HepG2 (cell line): ENCODE data around the gene MSH3. TPM values are rescaled to one million over a fixed set of nuclear protein-coding genes. Genes with fewer than 3 reads are reported as not detected.

ENCODE experiments used
- ATAC-seq: fragments of 200-7000 bp; cut with Tn5 transposase; 3 replicates; pipeline ENCODE4 v1.9.1; 2020; ENCODE audit warnings: mild to moderate bottlenecking, moderate library complexity
- BruUV-seq: library from RNA; stranded (reverse); fragments of 400-500 nt; replicated peaks from 2 replicates; lab custom pipeline; 2021; lab: Mats Ljungman, UMichigan
- CTCF ChIA-PET: fragments of 300-600 bp; formaldehyde crosslinking; extraction: SDS; loops from one replicate; lab custom pipeline; 2021; ENCODE audit warnings: low total read pairs, inconsistent platforms, low intra/inter-chr PET ratio; lab: Yijun Ruan, JAX
- POLR2A ChIA-PET: fragments of 350-600 bp; sonication (Branson Sonifier 250); formaldehyde crosslinking; loops from one replicate; lab custom pipeline; 2020; ENCODE audit warnings: antibody characterized with exemption, inconsistent platforms; lab: Yijun Ruan, JAX
- DNase-seq: peaks from one replicate; pipeline ENCODE4 v3.0.0-alpha.2; 2015; ENCODE audit warnings: low spot score
- FAIRE-seq: peaks from 3 replicates; lab custom pipeline; 2011; peaks lifted over from hg19 to GRCh38; lab: Jason Lieb, UNC
- H2AFZ ChIP-seq: one replicate; pipeline ENCODE4 v1.6.1; 2011; ENCODE audit warnings: low read length, inconsistent platforms
- H3K27ac ChIP-seq: fragments of 300-600 bp; 3 replicates; pipeline ENCODE4 v1.8.0; 2011; ENCODE audit warnings: mixed run types, mild to moderate bottlenecking, mixed read lengths, low read length, inconsistent platforms; ENCODE audit not compliant: insufficient read depth; ENCODE audit errors: extremely low read length
- H3K27me3 ChIP-seq, 2 experiments: fragments of 200-600 bp in 1 of 2; 2 replicates in 1 of 2; 3 replicates in 1 of 2; pipeline versions ENCODE4 v1.6.0 to v1.8.0; 2011; ENCODE audit warnings: low read length in 2 of 2, mild to moderate bottlenecking in 2 of 2, moderate library complexity in 2 of 2, inconsistent platforms in 1 of 2; ENCODE audit not compliant: insufficient read depth in 2 of 2, control insufficient read depth in 1 of 2
- H3K36me3 ChIP-seq, 2 experiments: fragments of 200-600 bp in 1 of 2; replicated peaks in 1 of 2; 2 replicates in 1 of 2; 3 replicates in 1 of 2; pipeline versions ENCODE4 v1.5.1 to v1.8.0; 2011; ENCODE audit warnings: low read length in 2 of 2, inconsistent platforms in 1 of 2; ENCODE audit not compliant: insufficient read depth in 2 of 2, control insufficient read depth in 1 of 2
- H3K4me1 ChIP-seq: 2 replicates; pipeline ENCODE4 v1.5.1; 2012; ENCODE audit warnings: low read length, inconsistent platforms; ENCODE audit not compliant: insufficient read depth
- H3K4me2 ChIP-seq: 2 replicates; pipeline ENCODE4 v1.6.0; 2011; ENCODE audit warnings: low read depth, low read length, inconsistent platforms
- H3K4me3 ChIP-seq, 3 experiments: fragments of 200-600 bp in 1 of 3; sonication (generic), shearing (Covaris generic) in 1 of 3; replicated peaks in 1 of 3; 2 replicates each; pipeline ENCODE4 v1.5.1; 2011 to 2016; ENCODE audit warnings: low read length in 3 of 3, inconsistent platforms in 2 of 3, low read depth in 2 of 3, mild to moderate bottlenecking in 2 of 3, control low read depth in 1 of 3, mixed read lengths in 1 of 3; ENCODE audit not compliant: insufficient read depth in 1 of 3
- H3K79me2 ChIP-seq: one replicate; pipeline ENCODE4 v1.6.1; 2011; ENCODE audit warnings: low read length, inconsistent platforms; ENCODE audit not compliant: insufficient read depth
- H3K9ac ChIP-seq: 2 replicates; pipeline ENCODE4 v1.6.0; 2011; ENCODE audit warnings: mild to moderate bottlenecking, low read depth, low read length, inconsistent platforms; ENCODE audit not compliant: insufficient read depth
- H3K9me3 ChIP-seq: 2 replicates; pipeline ENCODE4 v1.5.1; 2012; ENCODE audit warnings: mild to moderate bottlenecking, low read length
- H4K20me1 ChIP-seq: 2 replicates; pipeline ENCODE4 v1.6.0; 2011; ENCODE audit warnings: inconsistent platforms, mild to moderate bottlenecking, low read length, moderate library complexity; ENCODE audit not compliant: insufficient read depth
- ARHGAP35 ChIP-seq: sonication (generic); formaldehyde crosslinking; IDR thresholded peaks from 2 replicates; pipeline ENCODE4 v1.9.0; 2022; ENCODE audit warnings: mild to moderate bottlenecking, inconsistent platforms, moderate library complexity, missing genetic modification reagents, borderline replicate concordance
- E2F2 ChIP-seq: sonication (generic); formaldehyde crosslinking; IDR thresholded peaks from 2 replicates; pipeline ENCODE4 v1.4.0; 2020; ENCODE audit warnings: missing genetic modification reagents, borderline replicate concordance
- JUN ChIP-seq: sonication (generic); formaldehyde crosslinking; IDR thresholded peaks from 2 replicates; pipeline ENCODE4 v1.4.0; 2020; ENCODE audit warnings: mild to moderate bottlenecking, missing genetic modification reagents
- MED1 ChIP-seq: sonication (generic); formaldehyde crosslinking; IDR thresholded peaks from 2 replicates; pipeline ENCODE4 v1.4.0; 2020; ENCODE audit warnings: missing genetic modification reagents
- NKX3-1 ChIP-seq: sonication (generic); formaldehyde crosslinking; IDR thresholded peaks from 2 replicates; pipeline ENCODE4 v1.5.0; 2020; ENCODE audit warnings: missing genetic modification reagents
- ZBTB1 ChIP-seq: sonication (generic); formaldehyde crosslinking; IDR thresholded peaks from 2 replicates; pipeline ENCODE4 v1.4.0; 2020; ENCODE audit warnings: missing genetic modification reagents, borderline replicate concordance
- ZNF329 ChIP-seq: sonication (generic); formaldehyde crosslinking; IDR thresholded peaks from 2 replicates; pipeline ENCODE4 v1.9.0; 2021; ENCODE audit warnings: low read depth, mild to moderate bottlenecking, missing genetic modification reagents
- ZNF646 ChIP-seq: sonication (generic); formaldehyde crosslinking; IDR thresholded peaks from 2 replicates; pipeline ENCODE4 v1.9.0; 2021; ENCODE audit warnings: mild to moderate bottlenecking, missing genetic modification reagents
- ZNF7 ChIP-seq: IDR thresholded peaks from 2 replicates; pipeline ENCODE4 v1.6.1; 2016; ENCODE audit warnings: missing biosample characterization, missing genetic modification reagents
- in situ Hi-C: cut with HindIII; loops from 2 replicates; pipeline ENCODE4 v1.10.0; 2017; ENCODE audit warnings: low pct_unique_long_range_greater_than_20kb; ENCODE audit not compliant: extremely low pct_ligation_motif_present
- intact Hi-C: fragments of 100-400 bp; cut with micrococcal nuclease; formaldehyde crosslinking; loops from one replicate; pipeline ENCODE4 v1.10.0; 2022; ENCODE audit not compliant: unreplicated experiment
- polyA plus RNA-seq, 8 experiments: library from polyadenylated mRNA; depleted of rRNA in 3 of 8; stranded (reverse) in 7 of 8; unstranded in 1 of 8; fragments of >200 nt; fragmentation: Illumina TruSeq in 4 of 8; extraction: Trizol in 4 of 8; gene quantifications; 2 replicates each; pipeline versions ENCODE4 v1.2.1 to v1.2.3, GENCODE V29; 2011 to 2016; ENCODE audit warnings: low read depth in 4 of 8, missing spikeins in 1 of 8, mixed read lengths in 1 of 8; ENCODE audit not compliant: insufficient read depth in 1 of 8
- total RNA-seq, 5 experiments: library from RNA; depleted of rRNA; stranded (reverse); fragments of >200 nt; fragmentation: Illumina TruSeq; extraction: Trizol; gene quantifications; 2 replicates each; pipeline ENCODE4 v1.2.3, GENCODE V29; 2016; ENCODE audit warnings: low read depth in 1 of 5

The MSH3 gene
- total and polyA plus RNA-seq, 2 of the 13 experiments (the other 11 are each of a cell fraction or from before 2014, with no cell fraction given) = 4.0 to 16.4 TPM

GRCh38 chr5:80834710-80835109 lies 180.3 kb downstream of the MSH3 start:
- Histone ChIP-seq H3K27me3 (no peaks in the 10 kb centered on the region), H3K4me3 (no peak overlapping the region), H3K4me2 (no peak overlapping the region), H3K9me3 (no peaks in the 10 kb centered on the region), H3K4me1 (no peaks in the 10 kb centered on the region), H2AFZ (no peak overlapping the region), H3K79me2 (no peaks in the 10 kb centered on the region), H3K36me3 (no peaks in the 10 kb centered on the region), H4K20me1 (no peaks in the 10 kb centered on the region), H3K27ac (no peak overlapping the region)
- in situ Hi-C loops = no loop called here
- ATAC-seq (no peak), DNase-seq (no peak)
- no peak for TF ChIP-seq NKX3-1 (CRISPR knock-in tag)
- no peak for TF ChIP-seq MED1 (CRISPR knock-in tag)
- no peak for TF ChIP-seq JUN (CRISPR knock-in tag)
- no peak for TF ChIP-seq ARHGAP35 (CRISPR knock-in tag)
- TF ChIP-seq ZNF646 = no peak
- TF ChIP-seq ZBTB1 (CRISPR knock-in tag) = no peak
- TF ChIP-seq E2F2 (CRISPR knock-in tag) = no peak
- no peak for TF ChIP-seq ZNF7 (CRISPR knock-in tag)
- no peak for TF ChIP-seq ZNF329 (CRISPR knock-in tag)
- TF ChIP-seq, all 625 proteins: peak for 0
- intact Hi-C loops = no loop called here
- H3K9ac ChIP-seq = no peak overlapping the region
- FAIRE-seq = no peak
- ChIA-PET POLR2A (no interaction called here), CTCF (no interaction called here)
- no TSS peak for BruUV-seq
